Neuronal stem cell (in vitro differentiated cells): Measurements from ENCODE around the gene RTP2.
A peak's percentile ranks its signal among the peaks of the same experiment; 100 is the strongest.

Experiments
- DNase-seq: peaks from one replicate; pipeline ENCODE4 v3.0.0-alpha.2; 2013; ENCODE audit warnings: low spot score
- H2AFZ ChIP-seq: one replicate; pipeline ENCODE4 v1.6.1; 2013; ENCODE audit warnings: mild to moderate bottlenecking, low read length, inconsistent platforms
- H2AK5ac ChIP-seq: 2 replicates; pipeline ENCODE4 v1.6.1; 2013; ENCODE audit warnings: low read depth, mild to moderate bottlenecking, inconsistent platforms, low read length, moderate library complexity, mixed read lengths
- H2BK120ac ChIP-seq: 2 replicates; pipeline ENCODE4 v1.6.1; 2013; ENCODE audit warnings: low read depth, mild to moderate bottlenecking, inconsistent platforms, low read length, moderate library complexity, mixed read lengths
- H2BK12ac ChIP-seq: one replicate; pipeline ENCODE4 v1.6.1; 2013; ENCODE audit warnings: low read length, inconsistent platforms
- H2BK15ac ChIP-seq: 2 replicates; pipeline ENCODE4 v1.6.1; 2013; ENCODE audit warnings: mild to moderate bottlenecking, low read length, inconsistent platforms, mixed read lengths
- H2BK5ac ChIP-seq: one replicate; pipeline ENCODE4 v1.6.1; 2013; ENCODE audit warnings: inconsistent platforms, mild to moderate bottlenecking, low read length, moderate library complexity
- H3K14ac ChIP-seq: one replicate; pipeline ENCODE4 v1.6.1; 2013; ENCODE audit warnings: low read length, inconsistent platforms
- H3K18ac ChIP-seq: 2 replicates; pipeline ENCODE4 v1.6.1; 2013; ENCODE audit warnings: low read length, inconsistent platforms
- H3K23ac ChIP-seq: 2 replicates; pipeline ENCODE4 v1.6.1; 2013; ENCODE audit warnings: low read depth, mild to moderate bottlenecking, mixed read lengths, low read length, inconsistent platforms; ENCODE audit not compliant: poor library complexity
- H3K27ac ChIP-seq: replicated peaks from 3 replicates; pipeline ENCODE4 v1.5.1; 2013; ENCODE audit warnings: low read length, inconsistent platforms
- H3K27me3 ChIP-seq, 3 experiments: 2 replicates each; pipeline ENCODE4 v1.6.1; 2013; ENCODE audit warnings: low read length in 3 of 3, mild to moderate bottlenecking in 2 of 3, inconsistent platforms in 1 of 3, low read depth in 1 of 3, mixed read lengths in 1 of 3, moderate library complexity in 1 of 3; ENCODE audit not compliant: control insufficient read depth in 3 of 3, insufficient read depth in 3 of 3
- H3K36me3 ChIP-seq, 2 donors: replicated peaks in 1 of 2; 2 replicates each; pipeline ENCODE4 v1.6.1; 2013; ENCODE audit warnings: low read length in 2 of 2; ENCODE audit not compliant: control insufficient read depth in 2 of 2, insufficient read depth in 2 of 2
- H3K4ac ChIP-seq: 2 replicates; pipeline ENCODE4 v1.6.1; 2013; ENCODE audit warnings: inconsistent platforms, mild to moderate bottlenecking, low read length, moderate library complexity
- H3K4me1 ChIP-seq, 2 donors: 1 replicate in 1 of 2; 2 replicates in 1 of 2; pipeline ENCODE4 v1.6.1; 2013; ENCODE audit warnings: low read length in 2 of 2, low read depth in 1 of 2; ENCODE audit not compliant: control insufficient read depth in 2 of 2, insufficient read depth in 1 of 2
- H3K4me2 ChIP-seq: one replicate; pipeline ENCODE4 v1.6.1; 2013; ENCODE audit warnings: mild to moderate bottlenecking, low read length, inconsistent platforms; ENCODE audit not compliant: insufficient read depth, poor library complexity, severe bottlenecking
- H3K4me3 ChIP-seq, 2 donors: 2 replicates each; pipeline ENCODE4 v1.5.1; 2013; ENCODE audit warnings: low read length in 2 of 2, mild to moderate bottlenecking in 2 of 2, inconsistent platforms in 1 of 2, moderate library complexity in 1 of 2
- H3K79me1 ChIP-seq: one replicate; pipeline ENCODE4 v1.6.1; 2013; ENCODE audit warnings: low read depth, mild to moderate bottlenecking, inconsistent platforms, low read length, moderate library complexity
- H3K9ac ChIP-seq: one replicate; pipeline ENCODE4 v1.6.1; 2013; ENCODE audit warnings: mild to moderate bottlenecking, low read depth, low read length, inconsistent platforms; ENCODE audit not compliant: poor library complexity
- H3K9me3 ChIP-seq, 2 donors: replicated peaks in 1 of 2; 2 replicates each; pipeline versions ENCODE3 to v1.6.1; 2013; ENCODE audit warnings: low read length in 2 of 2, mild to moderate bottlenecking in 2 of 2, inconsistent platforms in 1 of 2, low read depth in 1 of 2, mixed read lengths in 1 of 2, moderate library complexity in 1 of 2; ENCODE audit not compliant: control insufficient read depth in 2 of 2, insufficient read depth in 1 of 2
- H4K8ac ChIP-seq: one replicate; pipeline ENCODE4 v1.6.1; 2013; ENCODE audit warnings: low read depth, mild to moderate bottlenecking, inconsistent platforms, low read length, moderate library complexity
- H4K91ac ChIP-seq: one replicate; pipeline ENCODE4 v1.6.1; 2013; ENCODE audit warnings: low read length, low read depth, mild to moderate bottlenecking, inconsistent platforms; ENCODE audit not compliant: poor library complexity
- WGBS, 2 donors: extraction: QIAGEN DNeasy Blood & Tissue Kit; methylation state at CpG; one replicate each; pipeline ENCODE4 v1.1.7; 2013; ENCODE audit warnings: missing lambda C conversion rate in 2 of 2, mixed read lengths in 1 of 2; ENCODE audit not compliant: insufficient read length in 2 of 2, insufficient replicate concordance in 1 of 2; ENCODE audit errors: extremely low coverage in 2 of 2; 5-methylcytosine and 5-hydroxymethylcytosine counted together

RTP2 gene

DNA sequence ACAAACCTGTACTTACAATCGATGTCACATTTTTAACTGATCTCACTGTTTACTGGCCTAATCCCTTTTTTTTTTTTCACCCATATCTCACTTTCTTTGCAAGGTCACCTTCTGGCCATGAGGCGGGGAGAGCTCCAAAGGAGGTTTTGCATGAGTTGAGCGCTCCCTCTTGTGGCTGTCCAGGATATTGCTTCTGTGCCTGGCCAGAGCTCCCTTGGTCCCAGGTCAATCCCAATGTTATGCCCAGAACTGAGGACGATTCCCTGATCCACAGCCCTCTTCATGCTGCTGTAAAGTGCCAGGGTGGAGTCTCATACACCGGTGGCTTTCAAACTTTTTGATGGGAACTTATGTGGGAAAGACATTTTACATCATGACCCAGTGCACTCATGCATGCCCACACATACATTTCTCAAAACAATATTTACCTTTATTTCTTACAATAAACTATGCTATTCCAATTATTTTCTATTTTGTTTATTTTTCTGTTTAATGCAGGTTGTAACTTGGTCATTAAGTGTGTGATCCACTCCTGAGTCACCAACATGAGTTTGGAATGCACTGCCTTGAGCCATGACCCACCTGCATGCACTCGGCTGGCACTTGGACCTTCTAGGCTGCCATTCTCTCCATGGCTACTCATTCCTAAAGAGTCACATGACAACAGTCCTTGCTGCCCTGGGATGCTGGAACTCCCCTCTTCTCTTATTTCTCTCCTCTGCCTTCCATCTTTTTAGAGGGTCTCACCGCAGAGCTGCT lies 22.5 kb downstream of the RTP2 start:
- H4K91ac ChIP-seq: no peak overlapping the region
- no peak overlapping the region for H3K14ac ChIP-seq
- H2BK5ac ChIP-seq: no peak overlapping the region
- no peak overlapping the region for H3K18ac ChIP-seq
- no peak overlapping the region for H2BK12ac ChIP-seq
- no peak overlapping the region for H2BK15ac ChIP-seq
- H2AFZ ChIP-seq: no peak overlapping the region
- no peak overlapping the region for H3K4me3 ChIP-seq
- H2AK5ac ChIP-seq: no peak overlapping the region
- H3K27me3 ChIP-seq: no peaks in the 10 kb centered on the region
- no peak overlapping the region for H3K4ac ChIP-seq
- no peak overlapping the region for H4K8ac ChIP-seq
- DNase-seq: peak; percentile 80
- H3K9ac ChIP-seq: no peak overlapping the region
- no peaks in the 10 kb centered on the region for H3K36me3 ChIP-seq
- H3K27ac ChIP-seq: no peak overlapping the region
- no peak overlapping the region for H2BK120ac ChIP-seq
- H3K4me2 ChIP-seq: no peak overlapping the region
- no peak overlapping the region for H3K23ac ChIP-seq
- H3K4me1 ChIP-seq: no peaks in the 10 kb centered on the region
- no peaks in the 10 kb centered on the region for H3K79me1 ChIP-seq
- WGBS, 2 donors: no CpG with 5 or more reads among the region's 7 CpGs
- H3K9me3 ChIP-seq: peaks cover 0 to 2% of the 10 kb centered on the region in 2 donors

DNA sequence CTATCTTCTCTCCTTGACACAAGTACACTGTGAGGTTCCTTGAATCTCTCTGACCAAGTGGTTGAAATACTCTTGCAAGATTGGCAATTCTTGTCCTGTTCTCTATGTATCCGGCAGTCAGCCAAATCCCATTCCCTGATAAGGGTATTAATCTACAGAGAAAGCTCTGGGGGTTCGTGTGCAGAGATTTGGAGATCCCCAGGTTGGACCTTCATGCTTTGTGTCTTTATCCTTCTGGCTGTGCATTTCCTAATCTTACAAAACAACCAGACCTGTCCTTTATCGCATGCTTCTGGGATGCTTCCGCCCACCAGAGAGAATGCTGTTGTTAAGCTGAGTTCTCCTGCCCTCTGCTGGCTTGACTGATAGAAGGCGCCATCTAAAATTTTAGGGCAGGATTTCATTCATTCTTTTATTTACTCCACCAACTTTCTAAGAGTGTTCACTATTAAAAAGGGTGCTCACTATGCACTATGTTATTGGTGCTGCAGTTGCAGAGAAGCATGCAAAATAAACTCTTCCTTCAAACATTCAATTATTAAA lies 23.6 kb downstream of the RTP2 start:
- Histone ChIP-seq H3K14ac (no peak overlapping the region), H3K9ac (no peak overlapping the region), H3K18ac (no peak overlapping the region), H2BK120ac (no peak overlapping the region), H3K4ac (no peak overlapping the region), H4K8ac (no peak overlapping the region), H2AK5ac (no peak overlapping the region), H2BK15ac (no peak overlapping the region), H3K4me1 (no peaks in the 10 kb centered on the region), H3K36me3 (no peaks in the 10 kb centered on the region), H3K9me3 (peaks cover 0 to 2% of the 10 kb centered on the region in 2 donors), H3K79me1 (no peaks in the 10 kb centered on the region), H3K27me3 (no peaks in the 10 kb centered on the region), H2BK5ac (no peak overlapping the region), H3K4me3 (no peak overlapping the region), H4K91ac (no peak overlapping the region), H3K27ac (no peak overlapping the region), H3K4me2 (no peak overlapping the region), H3K23ac (no peak overlapping the region), H2AFZ (no peak overlapping the region), H2BK12ac (no peak overlapping the region)
- DNase-seq: peak; percentile 56
- no CpG with 5 or more reads among the region's 5 CpGs for whole genome bisulfite sequencing, 2 donors

DNA sequence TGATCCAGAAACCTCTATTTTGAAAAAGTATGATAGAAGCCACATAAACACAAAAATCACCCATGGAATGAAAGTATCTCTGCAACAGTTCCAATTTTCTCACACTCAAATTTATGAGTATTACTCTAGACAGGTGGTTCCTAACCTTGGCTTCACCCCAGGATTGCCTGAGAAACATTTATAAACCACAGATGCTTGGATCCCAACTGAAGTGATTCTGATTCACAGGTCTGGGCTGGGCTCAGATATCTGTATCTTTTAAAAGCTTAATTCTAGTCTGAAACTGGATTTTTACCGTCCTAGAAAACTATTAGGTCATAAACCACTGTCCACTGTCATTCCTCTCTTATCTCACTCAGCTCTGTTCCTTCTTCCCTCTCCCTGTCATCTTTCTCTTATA lies 24.8 kb downstream of the RTP2 start:
- H2BK15ac ChIP-seq: no peak overlapping the region
- H3K4ac ChIP-seq: no peak overlapping the region
- H3K9ac ChIP-seq: no peak overlapping the region
- no peak overlapping the region for H3K23ac ChIP-seq
- H4K8ac ChIP-seq: no peak overlapping the region
- DNase-seq: no peak
- no peak overlapping the region for H2AK5ac ChIP-seq
- H3K27ac ChIP-seq: no peak overlapping the region
- no peaks in the 10 kb centered on the region for H3K79me1 ChIP-seq
- no peak overlapping the region for H2BK120ac ChIP-seq
- no peak overlapping the region for H2BK5ac ChIP-seq
- H3K27me3 ChIP-seq: peaks cover 0 to 2% (median 0%) of the 10 kb centered on the region in 3 experiments
- H3K4me1 ChIP-seq: no peaks in the 10 kb centered on the region
- no CpG with 5 or more reads among the region's 1 CpG for WGBS, 2 donors
- peaks cover 0 to 2% of the 10 kb centered on the region in 2 donors for H3K9me3 ChIP-seq
- H4K91ac ChIP-seq: no peak overlapping the region
- no peak overlapping the region for H3K4me2 ChIP-seq
- H3K14ac ChIP-seq: no peak overlapping the region
- H2BK12ac ChIP-seq: no peak overlapping the region
- no peaks in the 10 kb centered on the region for H3K36me3 ChIP-seq
- H2AFZ ChIP-seq: no peak overlapping the region
- H3K4me3 ChIP-seq: no peak overlapping the region
- H3K18ac ChIP-seq: no peak overlapping the region

DNA sequence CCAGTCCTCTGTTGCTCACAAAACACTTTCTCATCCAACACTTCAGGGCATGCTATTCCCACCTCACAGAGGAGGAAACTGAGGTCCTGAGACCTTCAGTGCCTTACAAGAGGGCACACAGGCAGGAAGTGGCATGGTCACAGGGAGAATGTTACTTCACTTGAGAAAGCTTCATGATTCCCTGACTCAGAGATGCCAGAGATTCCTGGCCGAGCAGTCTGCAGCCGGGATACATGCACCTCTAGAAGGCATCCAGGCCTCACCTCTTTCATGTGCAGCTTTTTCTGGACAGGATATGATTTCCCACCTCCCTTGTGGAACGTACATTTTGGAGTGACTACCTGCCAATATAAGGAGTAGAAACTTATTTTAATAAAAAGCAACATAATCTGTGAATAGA lies 29.3 kb downstream of the RTP2 start:
- no peaks in the 10 kb centered on the region for H3K36me3 ChIP-seq
- H3K23ac ChIP-seq: no peak overlapping the region
- H2BK120ac ChIP-seq: no peak overlapping the region
- H3K4me1 ChIP-seq: peaks cover 0 to 4% of the 10 kb centered on the region in 2 donors
- peaks cover 0 to 35% (median 6%) of the 10 kb centered on the region in 3 experiments for H3K27me3 ChIP-seq
- H2BK12ac ChIP-seq: no peak overlapping the region
- no peak overlapping the region for H3K4me3 ChIP-seq
- H3K14ac ChIP-seq: no peak overlapping the region
- no peak overlapping the region for H3K4ac ChIP-seq
- no peak overlapping the region for H2AK5ac ChIP-seq
- H3K18ac ChIP-seq: no peak overlapping the region
- H3K27ac ChIP-seq: no peak overlapping the region
- no peak overlapping the region for H4K91ac ChIP-seq
- H3K9me3 ChIP-seq: peaks cover 0 to 2% of the 10 kb centered on the region in 2 donors
- no peak overlapping the region for H2BK15ac ChIP-seq
- H2AFZ ChIP-seq: no peak overlapping the region
- H3K79me1 ChIP-seq: no peaks in the 10 kb centered on the region
- no peak overlapping the region for H2BK5ac ChIP-seq
- no peak overlapping the region for H3K9ac ChIP-seq
- no CpG with 5 or more reads among the region's 3 CpGs for WGBS, 2 donors
- H3K4me2 ChIP-seq: no peak overlapping the region
- no peak overlapping the region for H4K8ac ChIP-seq
- no peak for DNase-seq
